Mesothelial cell of epicardium (in vitro differentiated cells): Measurements from ENCODE around the gene TNFRSF17. TPM values are rescaled to one million over a fixed set of nuclear protein-coding genes. Genes with fewer than 3 reads are reported as not detected.
A peak's percentile ranks its signal among the peaks of the same experiment; 100 is the strongest.
"Not testable (repeated sequence)": the region's sequence is repeated elsewhere in the genome, so short reads cannot be mapped to it uniquely, and the experiment has no call there.

ENCODE experiments used
- DNase-seq, 2 experiments: peaks; one replicate each; pipeline ENCODE4 v3.0.0; 2021; ENCODE audit warnings: low spot score in 2 of 2; ENCODE audit not compliant: unreplicated experiment in 2 of 2
- H3K27ac Mint-ChIP-seq: 2 replicates; pipeline ENCODE4 v1.8.0; 2021; ENCODE audit warnings: mixed read lengths
- H3K27me3 Mint-ChIP-seq: 2 replicates; pipeline ENCODE4 v1.8.0; 2021; ENCODE audit warnings: low read depth, mixed read lengths
- H3K36me3 Mint-ChIP-seq: 2 replicates; pipeline ENCODE4 v1.8.0; 2021; ENCODE audit warnings: mixed read lengths
- H3K4me1 Mint-ChIP-seq: 2 replicates; pipeline ENCODE4 v1.8.0; 2021; ENCODE audit warnings: mixed read lengths
- H3K4me3 Mint-ChIP-seq: 2 replicates; pipeline ENCODE4 v1.8.0; 2021; ENCODE audit warnings: mild to moderate bottlenecking, moderate library complexity, mixed read lengths
- H3K9me3 Mint-ChIP-seq: 2 replicates; pipeline ENCODE4 v1.8.0; 2021; ENCODE audit warnings: mixed read lengths
- total RNA-seq: library from RNA; stranded (reverse); gene quantifications from 3 replicates; pipeline ENCODE4 v1.2.1, GENCODE V29; 2021
- TF ChIP-seq, protein P1 (sequence below): fragments of 200-600 bp; sonication (generic); IDR thresholded peaks from one replicate; pipeline ENCODE4 v1.5.0; 2021; ENCODE audit warnings: antibody characterized with exemption; ENCODE audit not compliant: unreplicated experiment

Gene TNFRSF17
- total RNA-seq: not detected in 3 replicates

DNA sequence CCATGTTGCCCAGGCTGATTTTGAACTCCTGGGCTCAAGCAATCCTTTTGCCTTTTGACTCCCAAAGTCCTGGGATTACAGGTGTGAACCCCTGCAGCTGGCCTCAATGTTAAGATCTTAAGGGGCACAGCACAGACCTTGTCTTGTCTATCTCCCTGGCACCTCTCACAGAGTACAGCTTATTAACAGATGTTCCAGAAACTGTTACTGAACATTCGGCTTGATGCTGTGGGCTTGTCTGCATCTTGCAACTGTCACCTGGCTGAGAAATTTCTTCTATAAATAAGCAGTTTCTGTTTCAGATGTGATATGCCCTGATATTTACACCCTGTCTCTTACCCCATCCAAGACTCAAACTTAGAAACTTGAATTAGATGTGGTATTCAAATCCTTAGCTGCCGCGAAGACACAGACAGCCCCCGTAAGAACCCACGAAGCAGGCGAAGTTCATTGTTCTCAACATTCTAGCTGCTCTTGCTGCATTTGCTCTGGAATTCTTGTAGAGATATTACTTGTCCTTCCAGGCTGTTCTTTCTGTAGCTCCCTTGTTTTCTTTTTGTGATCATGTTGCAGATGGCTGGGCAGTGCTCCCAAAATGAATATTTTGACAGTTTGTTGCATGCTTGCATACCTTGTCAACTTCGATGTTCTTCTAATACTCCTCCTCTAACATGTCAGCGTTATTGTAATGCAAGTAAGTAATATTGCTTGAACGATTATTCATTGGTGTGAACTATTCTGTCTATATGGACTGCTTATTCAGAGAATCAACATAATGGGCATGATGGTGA, at the start of gene TNFRSF17:
TNFRSF17 (plus strand) TSS at position 450 of the 791 bp plus-strand sequence; CDS start at position 565, 115 bp downstream.
- no peak for DNase-seq
- TF ChIP-seq, protein P1, sequence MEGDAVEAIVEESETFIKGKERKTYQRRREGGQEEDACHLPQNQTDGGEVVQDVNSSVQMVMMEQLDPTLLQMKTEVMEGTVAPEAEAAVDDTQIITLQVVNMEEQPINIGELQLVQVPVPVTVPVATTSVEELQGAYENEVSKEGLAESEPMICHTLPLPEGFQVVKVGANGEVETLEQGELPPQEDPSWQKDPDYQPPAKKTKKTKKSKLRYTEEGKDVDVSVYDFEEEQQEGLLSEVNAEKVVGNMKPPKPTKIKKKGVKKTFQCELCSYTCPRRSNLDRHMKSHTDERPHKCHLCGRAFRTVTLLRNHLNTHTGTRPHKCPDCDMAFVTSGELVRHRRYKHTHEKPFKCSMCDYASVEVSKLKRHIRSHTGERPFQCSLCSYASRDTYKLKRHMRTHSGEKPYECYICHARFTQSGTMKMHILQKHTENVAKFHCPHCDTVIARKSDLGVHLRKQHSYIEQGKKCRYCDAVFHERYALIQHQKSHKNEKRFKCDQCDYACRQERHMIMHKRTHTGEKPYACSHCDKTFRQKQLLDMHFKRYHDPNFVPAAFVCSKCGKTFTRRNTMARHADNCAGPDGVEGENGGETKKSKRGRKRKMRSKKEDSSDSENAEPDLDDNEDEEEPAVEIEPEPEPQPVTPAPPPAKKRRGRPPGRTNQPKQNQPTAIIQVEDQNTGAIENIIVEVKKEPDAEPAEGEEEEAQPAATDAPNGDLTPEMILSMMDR: no peak
- Mint-ChIP-seq H3K4me1 (no peaks in the 10 kb centered on the region), H3K36me3 (peaks cover 1% of the 10 kb centered on the region), H3K27ac (no peak within 1 kb of the TSS), H3K9me3 (no peaks in the 10 kb centered on the region), H3K27me3 (no peaks in the 10 kb centered on the region), H3K4me3 (no peak within 1 kb of the TSS)

DNA sequence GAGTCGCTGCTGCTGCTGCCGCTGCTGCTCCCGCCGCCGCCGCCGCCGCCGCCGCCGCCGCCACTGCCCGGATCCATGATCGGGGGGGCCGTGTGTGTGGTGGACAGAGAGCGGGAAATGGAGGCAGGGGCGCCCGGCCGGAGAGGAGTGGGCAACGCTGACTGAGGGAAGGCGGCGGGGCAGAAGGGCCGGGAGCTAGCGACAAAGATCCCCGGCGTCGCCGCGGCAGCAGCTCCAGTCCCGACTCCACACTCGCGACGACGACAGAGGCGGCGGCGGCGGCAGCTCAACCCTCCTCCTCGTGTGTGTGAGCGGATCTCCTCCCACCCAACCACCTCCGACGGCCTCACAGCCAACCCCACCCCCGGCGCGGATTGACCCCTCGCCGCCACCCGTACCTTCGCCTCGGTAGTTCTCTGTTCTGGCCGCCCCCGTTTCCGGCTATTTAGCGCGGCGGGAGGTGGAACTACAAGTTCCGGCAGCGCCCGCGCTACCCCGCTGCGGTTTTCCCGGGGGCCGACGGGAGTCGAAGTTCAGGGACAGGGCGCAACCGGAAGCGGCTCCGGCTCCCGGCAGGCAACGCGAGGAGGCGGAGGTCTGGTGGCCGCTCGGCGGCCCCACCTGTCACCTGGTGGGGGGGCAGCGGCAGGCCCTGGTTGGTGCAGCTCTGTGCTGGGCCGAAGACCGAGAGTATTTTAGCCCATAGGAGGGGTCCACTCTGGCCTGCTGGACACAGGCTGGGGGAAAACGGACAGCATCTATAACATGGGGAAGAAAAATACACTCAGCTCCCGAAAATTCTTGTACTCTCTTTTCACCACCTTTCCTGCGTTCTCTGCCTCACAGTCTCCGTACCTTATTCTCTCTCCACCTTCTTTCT, 49.1 kb upstream of the TNFRSF17 start, which contains the start of gene GSPT1:
GSPT1 (minus strand) TSS at position 313 of the 880 bp plus-strand sequence; CDS start at position 77, 236 bp downstream.
- Mint-ChIP-seq H3K4me1 (peaks cover 28% of the 10 kb centered on the region), H3K9me3 (no peaks in the 10 kb centered on the region), H3K36me3 (no peaks in the 10 kb centered on the region), H3K27ac (peak within 1 kb of the TSS; percentile 97), H3K4me3 (peak within 1 kb of the TSS; percentile 96), H3K27me3 (peaks cover under 1% of the 10 kb centered on the region)
- TF ChIP-seq, protein P1: peak; percentile 40
- DNase-seq: peak; percentile 97 to 99

DNA sequence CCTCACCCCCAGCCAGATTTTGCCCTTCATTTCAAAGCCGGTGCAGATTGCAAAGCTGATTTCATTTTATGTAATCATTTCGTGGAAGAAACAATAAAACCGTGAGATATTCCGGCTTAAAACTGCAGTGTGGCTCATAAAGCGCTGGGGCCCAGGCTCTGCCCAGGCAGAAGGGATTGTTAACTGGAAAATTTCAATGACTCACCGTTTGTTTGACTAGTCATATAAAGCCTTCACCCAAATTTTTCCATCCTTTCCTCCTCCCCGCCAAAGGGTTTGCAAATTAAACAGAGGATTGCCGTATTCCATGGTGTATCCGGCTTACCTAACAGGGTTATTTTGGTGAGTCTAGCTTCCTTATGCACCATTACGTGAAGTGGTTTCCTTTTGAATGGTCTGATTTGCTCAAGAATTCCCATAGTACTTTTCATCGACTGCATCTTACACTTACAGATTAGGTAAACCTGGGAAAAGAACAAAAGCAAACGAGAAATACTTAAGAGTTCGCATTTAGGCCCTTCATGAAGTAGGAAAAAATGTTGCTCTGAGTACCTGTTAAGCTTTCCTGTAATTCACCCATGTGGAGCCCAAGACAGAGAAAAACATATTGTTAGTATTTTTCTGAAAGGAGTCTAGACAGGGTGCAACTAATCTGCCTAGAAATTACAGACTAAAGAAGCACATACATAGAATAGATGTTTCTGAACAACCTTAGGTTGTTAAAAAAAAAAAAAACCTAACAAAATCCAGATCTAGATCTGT, 48.3 kb upstream of the TNFRSF17 start:
- H3K9me3 Mint-ChIP-seq: no peaks in the 10 kb centered on the region
- TF ChIP-seq, protein P1: no peak
- peaks cover 26% of the 10 kb centered on the region for H3K4me1 Mint-ChIP-seq
- no peaks in the 10 kb centered on the region for H3K36me3 Mint-ChIP-seq
- DNase-seq: peak in 1 of 2 experiments; percentile 38
- H3K4me3 Mint-ChIP-seq: peak overlapping the region; percentile 85
- peak overlapping the region; percentile 89 for H3K27ac Mint-ChIP-seq
- H3K27me3 Mint-ChIP-seq: peaks cover 2% of the 10 kb centered on the region

DNA sequence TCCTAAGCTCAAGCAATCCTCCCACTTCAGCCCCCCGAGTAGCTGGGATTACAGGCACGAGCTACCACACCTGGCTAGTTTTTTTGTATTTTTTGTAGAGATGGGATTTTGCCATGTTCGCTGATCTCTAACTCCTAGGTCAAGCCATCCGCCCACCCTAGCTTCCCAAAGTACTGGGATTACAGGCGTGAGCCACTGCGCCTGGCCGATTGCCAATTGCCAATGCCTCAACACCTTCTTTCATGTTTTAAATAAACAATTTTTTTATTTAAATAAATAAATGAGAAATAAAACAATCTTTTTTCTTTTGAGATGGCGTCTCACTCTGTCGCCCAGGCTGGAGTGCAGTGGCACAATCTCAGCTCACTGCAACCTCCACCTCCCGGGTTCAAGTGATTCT, 41.0 kb upstream of the TNFRSF17 start:
- not testable (repeated sequence) for H3K4me1 Mint-ChIP-seq, H3K27ac Mint-ChIP-seq, H3K9me3 Mint-ChIP-seq, H3K27me3 Mint-ChIP-seq, H3K4me3 Mint-ChIP-seq, DNase-seq, H3K36me3 Mint-ChIP-seq

DNA sequence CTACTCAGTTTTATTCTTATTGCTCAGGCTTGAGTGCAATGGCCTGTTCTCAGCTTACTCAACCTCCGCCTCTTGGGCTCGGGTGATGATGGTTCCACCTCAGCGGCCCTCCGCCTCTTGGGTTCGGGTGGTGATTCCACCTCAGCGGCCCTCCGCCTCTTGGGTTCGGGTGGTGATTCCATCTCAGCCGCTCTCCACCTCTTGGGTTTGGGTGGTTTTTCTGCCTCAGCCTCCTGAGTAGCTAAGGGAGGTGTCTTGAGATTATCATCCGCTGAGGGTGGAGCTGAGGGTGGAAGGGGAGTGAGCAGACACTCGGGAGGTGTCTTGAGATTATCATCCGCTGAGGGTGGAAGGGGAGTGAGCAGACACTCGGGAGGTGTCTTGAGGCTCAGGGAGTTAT, 37.7 kb upstream of the TNFRSF17 start:
- not testable (repeated sequence) for H3K4me3 Mint-ChIP-seq, H3K9me3 Mint-ChIP-seq, H3K27me3 Mint-ChIP-seq, H3K27ac Mint-ChIP-seq, DNase-seq, H3K36me3 Mint-ChIP-seq, H3K4me1 Mint-ChIP-seq

DNA sequence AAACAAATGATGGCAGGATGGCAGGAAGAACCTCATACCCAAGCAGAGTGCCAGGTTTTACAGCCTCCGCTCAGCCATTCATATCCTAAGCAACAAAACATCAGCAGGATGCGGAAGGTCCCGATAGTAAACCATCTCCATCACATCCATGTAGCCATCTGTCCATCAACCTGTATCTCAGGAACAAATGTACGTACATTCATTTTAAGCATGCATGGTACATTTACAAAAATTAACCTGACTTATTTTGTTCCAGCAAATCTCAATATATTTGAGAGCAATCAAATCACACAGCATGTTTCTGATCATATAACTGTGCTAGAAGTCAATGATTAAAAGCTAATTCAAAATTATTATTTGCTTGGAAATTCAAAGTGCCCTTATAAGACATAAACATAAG, 23.1 kb upstream of the TNFRSF17 start, which contains the start of gene NPIPB2:
NPIPB2 (minus strand) TSS at position 101 of the 400 bp plus-strand sequence; CDS start at position 101, 0 bp downstream.
- H3K27ac Mint-ChIP-seq, H3K4me3 Mint-ChIP-seq, H3K27me3 Mint-ChIP-seq: not testable (repeated sequence)

More for the DNA sequence above, 23.1 kb upstream of the TNFRSF17 start, which contains the start of gene NPIPB2:
- not testable (repeated sequence) for H3K36me3 Mint-ChIP-seq, H3K4me1 Mint-ChIP-seq, H3K9me3 Mint-ChIP-seq, DNase-seq
